ENCODE measurements around the gene ADAM8.
"Not testable (repeated sequence)": the region's sequence is repeated elsewhere in the genome, so short reads cannot be mapped to it uniquely, and the experiment has no call there.

Gene ADAM8

DNA sequence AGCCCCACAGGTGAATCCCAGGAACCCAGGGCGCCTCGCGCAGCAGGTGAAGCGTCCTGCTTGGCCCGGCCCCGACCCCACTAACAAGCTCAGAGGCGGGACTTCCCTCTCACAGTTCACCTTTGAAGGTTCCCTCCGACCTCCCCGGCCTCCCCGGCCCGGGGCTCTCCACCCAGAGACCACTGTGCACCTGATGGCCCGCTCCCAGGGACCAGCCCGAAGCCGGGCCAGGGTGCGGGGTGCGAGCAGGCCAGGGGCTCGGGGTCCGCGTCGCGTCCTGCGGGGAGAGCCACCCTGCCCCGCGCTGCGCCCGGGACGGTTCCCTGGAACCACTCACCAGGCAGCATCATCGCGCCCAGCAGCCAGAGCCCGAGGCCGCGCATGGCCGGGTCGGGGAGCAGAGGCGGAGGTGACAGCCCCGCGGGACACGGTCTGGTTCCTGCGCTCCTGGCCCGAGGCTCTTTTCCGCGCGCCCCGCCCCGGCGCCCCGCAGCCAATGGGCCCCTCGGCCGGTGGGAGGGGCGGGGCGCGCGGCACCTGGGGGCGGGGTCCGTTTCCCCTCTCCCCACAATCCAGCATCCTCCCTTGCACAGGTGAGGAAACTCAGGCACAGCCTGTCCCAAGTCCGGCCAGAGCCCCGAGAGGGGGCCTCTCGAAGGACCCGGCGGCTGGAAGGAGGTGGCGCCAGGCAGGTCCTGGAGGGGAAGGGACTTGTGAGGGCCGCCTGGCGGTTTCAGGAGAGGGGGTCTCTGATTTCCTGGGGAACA, at the start of gene ADAM8:
Gene ADAM8 (minus strand): TSS at position 434 of the 767 bp plus-strand sequence. CDS start 51 bp downstream, at position 383.
- peak; percentile 54 for DNase-seq

DNA sequence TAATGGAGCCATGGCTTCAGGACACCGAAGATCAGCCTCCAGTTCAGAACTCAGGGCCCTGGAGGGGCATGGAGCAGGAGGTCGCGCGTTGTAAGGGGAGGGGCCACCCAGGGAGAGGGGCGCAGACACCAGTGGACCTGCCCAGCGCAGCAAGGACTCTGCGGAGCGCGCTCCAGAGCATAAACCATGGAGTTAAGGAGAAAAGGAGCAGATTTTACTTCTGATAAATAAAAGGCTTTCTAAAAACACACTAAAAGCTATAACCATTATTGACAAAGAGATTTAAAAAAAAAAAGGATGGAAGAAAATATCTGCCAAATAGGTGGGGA, 49.5 kb upstream of the ADAM8 start:
- no peak for DNase-seq

DNA sequence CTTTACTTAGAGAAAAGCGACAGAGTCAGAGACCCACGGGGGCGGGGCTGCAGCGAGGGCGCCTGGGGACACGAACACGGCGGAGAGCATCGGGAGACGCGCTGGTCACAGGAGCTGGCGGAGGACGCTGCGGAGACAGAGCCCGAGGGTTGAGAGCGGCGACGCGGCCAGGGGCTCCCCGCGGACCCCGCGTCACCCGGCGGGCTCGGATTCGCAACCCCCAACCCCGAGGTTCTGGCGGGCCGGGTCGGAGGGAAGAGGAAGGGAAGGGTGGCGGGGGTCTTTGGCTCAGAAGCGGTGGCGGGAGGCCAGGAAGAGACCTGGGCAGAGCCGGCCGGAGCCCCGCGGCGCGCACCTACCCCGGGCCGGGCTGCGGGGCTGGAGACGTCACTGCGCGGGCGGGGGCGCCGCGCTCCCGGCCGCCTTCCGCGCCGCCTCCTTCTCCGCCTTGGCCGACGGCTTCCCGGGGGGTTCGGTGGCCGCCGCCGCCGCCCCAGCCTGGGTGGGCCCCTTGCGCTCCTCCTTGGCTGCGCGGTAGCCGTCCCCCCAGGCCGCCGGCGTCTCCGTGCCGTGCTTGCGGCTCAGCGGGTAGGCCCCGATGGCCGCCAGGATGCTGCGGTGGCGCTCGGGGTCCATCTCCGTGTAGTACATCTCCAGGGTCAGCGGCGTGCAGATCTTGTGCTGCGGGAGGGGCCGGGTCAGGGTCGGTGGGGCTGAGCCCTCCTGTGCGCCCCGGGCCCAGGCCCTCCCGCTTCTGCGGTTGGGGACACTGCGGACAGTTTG, 49.0 kb upstream of the ADAM8 start:
- DNase-seq, result peak; percentile 39

DNA sequence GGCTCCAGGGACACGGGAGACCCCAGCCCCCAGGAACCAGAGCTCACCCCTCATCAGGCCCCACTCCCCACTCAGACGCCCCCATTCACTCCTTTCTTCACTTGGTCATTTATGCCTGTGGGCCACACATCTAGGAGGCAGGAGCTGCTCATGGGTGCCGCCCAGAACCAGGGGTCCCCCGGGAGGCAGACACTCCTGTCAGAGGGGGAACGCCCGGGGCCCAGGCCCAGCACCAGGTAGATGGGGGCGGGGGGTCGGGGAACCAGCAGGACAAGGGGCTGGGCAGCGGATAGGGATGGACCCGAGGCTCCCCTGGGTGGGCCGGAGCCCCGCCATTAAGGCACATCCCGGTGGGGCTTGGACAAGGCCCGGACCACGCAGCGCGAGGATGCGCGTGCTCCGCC, 48.2 kb upstream of the ADAM8 start:
- DNase-seq, result peak; percentile 44

DNA sequence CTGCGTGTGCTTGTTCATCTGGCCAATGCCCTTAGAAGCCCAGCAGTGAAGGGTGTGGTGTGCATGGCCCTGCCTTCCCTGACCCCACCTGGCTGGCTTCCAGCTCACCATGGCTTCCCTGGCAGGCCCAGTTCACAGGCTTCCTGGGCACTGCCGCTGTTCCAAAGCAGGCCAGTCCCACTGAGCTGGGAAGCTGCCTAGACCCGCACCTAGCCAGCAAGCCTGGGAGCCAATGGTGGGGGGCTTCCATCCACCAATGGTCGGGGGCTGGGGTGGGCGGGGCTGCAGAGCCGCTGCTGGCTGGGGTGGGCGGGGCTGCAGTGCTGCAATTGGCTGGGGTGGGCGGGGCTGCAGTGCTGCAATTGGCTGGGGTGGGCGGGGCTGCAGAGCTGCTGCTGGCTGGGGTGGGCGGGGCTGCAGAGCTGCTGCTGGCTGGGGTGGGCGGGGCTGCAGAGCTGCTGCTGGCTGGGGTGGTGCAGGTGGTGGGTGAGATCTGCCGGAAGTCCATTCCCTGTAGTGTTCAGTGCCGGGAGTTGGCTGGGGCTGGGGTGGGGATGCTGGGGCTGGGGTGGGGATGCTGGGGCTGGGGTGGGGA, 47.6 kb upstream of the ADAM8 start:
- peak; percentile 85 for DNase-seq

DNA sequence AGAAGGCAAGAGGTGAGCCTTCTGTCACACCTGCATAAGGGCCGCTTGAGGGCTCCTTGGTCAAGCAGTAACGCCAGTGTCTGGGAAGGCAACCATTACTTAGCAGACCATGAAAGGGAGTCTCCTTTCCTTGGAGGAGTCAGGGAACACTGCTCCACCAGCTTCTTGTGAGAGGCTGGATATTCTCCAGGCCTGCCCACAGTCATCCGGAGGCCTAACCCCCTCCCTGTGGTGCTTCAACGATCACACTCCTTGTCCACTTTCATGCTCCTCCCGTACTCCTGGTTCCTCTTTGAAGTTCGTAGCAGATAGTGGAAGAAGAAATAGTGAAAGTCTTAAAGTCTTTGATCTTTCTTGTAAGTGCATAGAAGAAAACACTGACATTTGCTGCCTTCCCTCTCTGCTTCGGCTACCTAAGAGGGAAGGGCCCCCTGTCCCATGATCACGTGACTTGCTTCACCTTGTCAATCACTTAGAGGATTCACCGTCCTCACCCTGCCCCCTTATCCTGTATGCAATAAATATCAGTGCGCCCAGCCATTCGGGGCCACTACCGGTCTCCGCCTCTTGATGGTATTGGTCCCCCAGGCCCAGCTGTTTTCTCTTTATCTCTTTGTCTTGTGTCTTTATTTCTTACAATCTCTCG, 45.5 kb upstream of the ADAM8 start:
- DNase-seq, result not testable (repeated sequence)

DNA sequence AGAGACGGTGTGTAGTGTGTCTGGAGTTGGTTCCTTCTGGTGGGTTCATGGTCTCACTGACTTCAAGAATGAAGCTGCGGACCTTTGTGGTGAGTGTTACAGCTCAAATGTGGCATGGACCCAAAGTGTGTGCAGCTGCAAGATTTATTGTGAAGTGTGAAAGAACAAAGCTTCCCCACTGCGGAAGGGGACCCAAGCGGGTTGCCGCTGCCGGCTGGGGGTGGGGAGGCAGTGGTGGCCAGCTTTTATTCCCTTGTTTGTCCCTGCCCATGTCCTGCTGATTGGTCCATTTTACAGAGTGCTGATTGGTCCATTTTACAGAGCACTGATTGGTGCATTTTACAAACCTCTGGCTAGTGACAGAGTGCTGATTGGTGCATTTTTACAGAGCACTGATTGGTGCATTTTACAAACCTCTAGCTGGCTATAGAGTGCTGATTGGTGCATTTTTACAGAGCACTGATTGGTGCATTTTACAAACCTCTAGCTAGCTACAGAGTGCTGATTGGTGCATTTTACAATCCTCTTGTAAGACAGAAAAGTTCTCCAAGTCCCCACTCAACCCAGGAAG, 44.3 kb upstream of the ADAM8 start:
- not testable (repeated sequence) for DNase-seq

DNA sequence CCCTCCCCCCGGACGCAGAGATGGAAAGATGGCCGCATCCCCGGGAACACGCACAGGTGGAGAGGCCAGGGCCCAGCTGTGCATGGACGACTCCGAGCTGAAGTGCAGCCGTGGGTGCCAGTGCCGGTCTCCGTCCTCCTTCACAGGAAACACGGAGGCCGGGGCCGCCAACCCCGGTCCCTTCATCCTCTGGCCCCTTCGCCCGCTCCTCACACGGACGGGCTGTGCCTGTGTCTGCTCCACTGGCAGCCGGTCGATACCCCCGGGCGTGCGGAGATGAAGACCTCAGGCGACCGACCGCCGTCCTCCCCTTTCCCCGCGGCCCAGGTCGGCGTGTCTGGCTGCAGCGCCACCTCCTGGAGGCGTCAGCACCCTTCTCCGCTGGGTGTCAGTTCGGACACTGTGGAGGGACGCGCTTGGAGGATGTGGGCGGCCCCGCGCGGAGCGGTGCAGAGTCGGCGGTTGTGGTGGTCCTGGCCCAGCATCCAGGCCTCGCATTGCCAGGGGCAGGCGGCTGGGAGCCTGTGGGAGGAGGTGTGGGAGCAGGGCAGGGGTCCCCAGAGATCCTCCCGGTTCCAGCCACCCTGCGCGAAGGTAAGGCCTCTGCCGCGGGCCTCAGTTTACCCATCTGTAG, 41.9 kb upstream of the ADAM8 start:
- peak; percentile 72 for DNase-seq

DNA sequence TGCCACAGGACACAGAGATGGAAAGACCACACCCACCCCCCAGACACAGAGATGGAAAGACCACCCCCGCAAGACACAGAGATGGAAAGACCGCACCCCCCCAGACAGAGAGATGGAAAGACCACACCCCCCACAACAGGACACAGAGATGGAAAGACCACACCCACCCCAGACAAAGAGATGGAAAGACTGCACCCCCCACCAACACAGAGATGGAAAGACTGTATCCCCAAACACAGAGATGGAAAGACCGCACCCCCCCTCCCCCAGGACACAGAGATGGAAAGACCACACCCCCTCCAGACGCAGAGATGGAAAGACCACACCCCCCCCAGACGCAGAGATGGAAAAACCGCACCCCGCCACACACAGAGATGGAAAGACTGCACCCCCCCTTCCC, 40.1 kb upstream of the ADAM8 start:
- no peak for DNase-seq

DNA sequence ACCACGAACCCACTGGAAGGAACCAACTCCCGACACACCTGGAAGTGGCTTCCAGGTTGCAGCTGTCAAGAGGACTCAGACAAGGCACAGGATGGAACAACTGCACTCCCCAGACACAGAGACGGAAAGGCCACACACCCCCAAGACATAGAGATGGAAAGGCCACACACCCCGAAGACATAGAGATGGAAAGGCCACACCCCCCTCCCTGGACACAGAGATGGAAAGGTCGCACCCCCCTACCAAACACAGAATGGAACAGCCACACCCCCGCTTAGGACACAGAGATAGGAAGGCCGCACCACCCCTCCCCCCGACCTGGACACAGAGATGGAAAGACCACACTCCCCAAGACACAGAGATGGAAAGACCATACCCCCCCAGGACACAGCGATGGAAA, 39.6 kb upstream of the ADAM8 start:
- DNase-seq, result no peak

DNA sequence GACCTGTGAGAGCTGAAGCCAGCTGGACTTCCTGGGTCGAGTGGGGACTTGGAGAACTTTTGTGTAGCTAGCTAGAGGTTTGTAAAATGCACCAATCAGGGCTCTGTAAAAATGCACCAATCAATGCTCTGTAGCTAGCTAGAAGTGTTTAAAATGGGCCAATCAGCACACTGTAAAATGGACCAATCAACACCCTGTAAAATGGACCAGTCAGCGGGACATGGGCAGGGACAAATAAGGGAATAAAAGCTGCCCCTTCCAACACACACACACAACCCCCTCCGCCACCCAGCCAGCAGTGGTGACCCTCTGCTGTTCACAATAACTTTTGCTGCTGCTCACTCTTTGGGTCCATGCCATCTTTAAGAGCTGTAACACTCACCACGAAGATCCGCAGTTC, 39.2 kb upstream of the ADAM8 start:
- DNase-seq, result no peak

DNA sequence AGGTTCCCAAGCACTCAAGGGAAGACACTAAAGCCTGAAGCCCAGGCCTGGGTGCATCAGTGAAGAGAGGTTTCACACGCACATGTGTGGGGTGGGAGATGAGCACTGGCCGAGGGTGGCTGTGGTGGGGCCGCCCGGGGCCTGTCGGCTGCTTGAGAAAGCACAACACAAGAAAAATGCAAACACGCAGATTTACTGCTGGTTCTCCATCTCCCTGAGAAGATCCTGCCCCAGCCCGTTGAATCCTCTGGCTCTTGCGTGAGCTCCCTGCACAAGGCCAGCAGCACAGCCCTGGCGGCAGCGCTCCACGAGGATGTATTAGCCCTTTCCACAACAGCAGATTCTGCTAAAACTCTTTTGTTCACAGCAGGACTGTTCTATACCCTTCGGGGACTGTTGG, 38.2 kb upstream of the ADAM8 start:
- no peak for DNase-seq

DNA sequence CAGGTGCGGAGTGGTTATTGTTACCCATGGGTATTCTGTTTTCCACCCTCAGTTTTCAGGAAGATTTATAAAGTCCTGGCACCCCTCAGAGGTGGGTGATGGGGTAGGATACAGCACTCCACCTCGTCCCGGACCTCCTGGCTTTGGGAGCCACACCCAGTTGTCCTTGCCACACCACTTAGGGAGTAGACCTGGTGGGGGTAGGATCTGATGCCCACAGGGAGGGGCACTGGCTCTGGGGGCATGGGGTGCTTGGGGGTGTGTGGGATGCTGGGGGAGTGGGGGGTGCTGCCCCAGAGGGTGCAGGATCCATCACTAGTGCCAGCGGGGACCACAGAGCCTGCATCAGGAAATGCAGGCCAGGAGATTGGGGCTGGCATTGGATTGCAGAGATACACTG, 36.5 kb upstream of the ADAM8 start:
- no peak for DNase-seq

DNA sequence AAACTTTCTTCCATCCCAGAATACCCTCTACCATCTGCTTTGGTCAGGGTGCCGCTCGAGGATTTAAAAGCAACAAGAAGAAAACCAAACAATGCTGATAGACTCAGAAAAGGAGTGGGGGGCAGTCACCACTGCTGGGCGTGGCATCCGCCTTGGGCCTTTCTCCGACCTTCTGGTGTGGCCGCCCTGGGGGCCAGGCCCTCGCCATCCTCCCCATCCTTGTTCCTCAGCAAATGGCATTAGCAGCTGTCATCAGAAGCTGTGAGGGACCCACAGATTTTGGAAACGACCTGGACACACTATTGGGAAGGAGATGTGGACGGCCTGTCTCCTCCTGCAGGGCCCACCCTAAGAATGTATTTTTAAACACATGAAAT, 36.1 kb upstream of the ADAM8 start:
- DNase-seq, result no peak

DNA sequence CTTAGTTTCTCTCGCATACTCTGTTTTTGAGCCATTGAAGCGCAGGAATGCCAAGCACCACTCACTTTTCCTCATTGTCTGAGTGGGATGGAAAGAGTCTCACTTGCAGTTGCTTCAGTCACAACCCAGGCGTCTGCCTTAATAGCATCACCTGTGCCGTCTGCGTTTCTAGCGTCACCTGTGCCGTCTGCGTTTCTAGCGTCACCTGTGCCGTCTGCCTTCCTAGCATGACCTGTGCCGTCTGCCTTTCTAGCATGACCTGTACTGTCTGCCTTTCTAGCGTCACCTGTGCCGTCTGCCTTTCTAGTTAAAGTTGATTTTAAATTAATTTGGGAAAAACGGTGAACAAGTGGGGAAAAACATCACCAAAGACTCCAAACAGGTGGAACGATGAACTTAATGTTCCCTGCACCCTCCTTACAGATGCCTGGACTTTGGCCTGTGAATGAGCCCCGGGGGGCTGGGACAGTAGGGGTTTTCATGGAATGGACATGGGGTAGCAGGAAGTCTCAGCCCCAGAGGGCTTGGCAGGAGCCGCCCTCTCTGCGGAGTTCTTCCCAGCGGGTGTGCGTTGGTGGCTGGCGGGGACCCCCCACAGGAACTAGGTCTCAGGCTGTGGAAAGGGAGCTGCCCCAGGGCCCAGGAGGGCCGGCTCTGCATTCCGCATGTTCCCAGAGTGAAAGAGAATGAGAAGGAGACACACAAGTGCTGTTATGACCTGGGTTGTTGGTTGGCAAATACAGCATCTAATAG, 35.5 kb upstream of the ADAM8 start:
- no peak for DNase-seq

DNA sequence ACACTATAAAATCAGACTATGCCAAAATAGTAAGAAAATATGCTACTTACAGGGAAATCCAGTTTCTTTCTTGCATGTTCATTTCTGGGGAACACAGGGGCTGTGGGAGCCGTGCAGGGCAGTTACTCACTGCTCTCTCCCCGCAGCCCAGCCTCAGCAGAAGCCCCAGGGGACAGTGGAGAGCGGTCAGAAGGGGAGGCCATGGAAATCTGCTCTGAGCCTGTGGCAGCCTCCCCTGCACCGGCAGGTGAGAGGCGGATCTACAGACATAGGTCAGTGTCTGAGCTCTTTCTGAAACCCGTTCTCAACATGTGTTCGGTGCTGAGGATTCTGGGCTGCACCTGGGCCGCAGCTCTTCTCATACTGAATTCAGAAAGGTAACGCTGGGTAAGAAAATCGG, 34.9 kb upstream of the ADAM8 start:
- DNase-seq, result no peak

DNA sequence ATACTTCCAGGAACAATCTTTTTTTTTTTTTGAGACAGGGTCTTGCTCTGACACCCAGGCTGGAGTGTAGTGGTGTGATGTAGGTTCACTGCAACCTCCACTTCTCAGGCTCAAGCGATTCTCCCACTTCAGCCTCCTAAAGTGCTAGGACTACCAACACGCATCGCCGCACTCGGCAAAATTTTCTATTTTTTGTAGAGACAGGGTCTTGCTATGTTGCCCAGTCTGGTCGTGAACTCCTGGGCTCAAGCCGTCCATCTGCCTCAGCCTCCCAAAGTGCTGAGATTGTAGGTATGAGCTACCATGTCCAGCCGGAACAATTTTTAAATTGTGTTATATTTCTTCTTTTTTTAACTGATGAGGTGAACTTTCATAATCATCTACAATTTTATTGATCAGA, 34.1 kb upstream of the ADAM8 start:
- no peak for DNase-seq

DNA sequence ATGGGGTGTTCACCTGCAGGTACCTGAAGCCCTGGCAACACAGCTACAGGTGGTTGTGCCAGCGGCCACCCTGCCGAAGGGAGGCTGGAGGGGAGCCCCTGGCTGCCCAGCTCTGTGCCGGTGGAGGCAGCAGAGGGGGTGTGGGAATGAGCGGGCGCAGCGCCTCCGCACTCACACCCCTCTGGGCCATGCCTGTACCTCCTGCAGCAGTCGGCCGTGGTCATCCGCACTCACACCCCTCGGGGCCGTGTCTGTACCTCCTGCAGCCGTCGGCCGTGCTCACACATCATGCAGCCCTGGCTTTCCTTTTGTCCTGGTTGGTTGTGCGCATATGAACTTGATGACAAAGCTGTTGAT, 33.7 kb upstream of the ADAM8 start:
- DNase-seq, result no peak

DNA sequence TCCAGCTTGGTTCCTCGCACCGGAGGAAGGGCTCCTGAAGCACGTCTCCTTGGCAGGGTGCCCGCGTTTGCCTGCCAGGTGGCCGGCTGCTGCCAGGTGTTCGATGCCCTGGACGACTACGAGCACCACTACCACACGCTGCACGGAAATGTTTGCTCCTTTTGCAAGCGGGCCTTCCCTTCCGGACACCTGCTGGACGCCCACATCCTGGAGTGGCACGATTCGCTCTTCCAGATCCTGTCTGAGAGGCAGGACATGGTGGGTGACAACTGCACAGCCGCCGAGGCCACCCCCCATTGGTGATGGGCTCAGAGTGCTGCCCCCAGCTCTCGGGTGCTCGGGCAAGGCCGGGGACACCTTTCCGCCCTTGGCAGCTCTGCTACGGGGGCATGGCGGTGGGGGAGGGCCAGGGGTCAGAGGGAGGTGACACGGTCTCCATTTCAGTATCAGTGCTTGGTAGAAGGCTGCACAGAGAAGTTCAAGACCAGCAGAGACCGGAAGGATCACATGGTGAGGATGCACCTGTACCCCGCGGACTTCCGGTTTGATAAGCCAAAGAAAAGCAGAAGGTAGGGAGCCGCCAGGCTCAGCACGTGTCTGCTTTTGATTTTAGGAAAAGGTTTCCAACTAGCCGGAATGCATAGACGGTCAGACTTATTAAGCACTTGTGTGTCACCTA, 33.2 kb upstream of the ADAM8 start:
- DNase-seq, result peak; percentile 77

DNA sequence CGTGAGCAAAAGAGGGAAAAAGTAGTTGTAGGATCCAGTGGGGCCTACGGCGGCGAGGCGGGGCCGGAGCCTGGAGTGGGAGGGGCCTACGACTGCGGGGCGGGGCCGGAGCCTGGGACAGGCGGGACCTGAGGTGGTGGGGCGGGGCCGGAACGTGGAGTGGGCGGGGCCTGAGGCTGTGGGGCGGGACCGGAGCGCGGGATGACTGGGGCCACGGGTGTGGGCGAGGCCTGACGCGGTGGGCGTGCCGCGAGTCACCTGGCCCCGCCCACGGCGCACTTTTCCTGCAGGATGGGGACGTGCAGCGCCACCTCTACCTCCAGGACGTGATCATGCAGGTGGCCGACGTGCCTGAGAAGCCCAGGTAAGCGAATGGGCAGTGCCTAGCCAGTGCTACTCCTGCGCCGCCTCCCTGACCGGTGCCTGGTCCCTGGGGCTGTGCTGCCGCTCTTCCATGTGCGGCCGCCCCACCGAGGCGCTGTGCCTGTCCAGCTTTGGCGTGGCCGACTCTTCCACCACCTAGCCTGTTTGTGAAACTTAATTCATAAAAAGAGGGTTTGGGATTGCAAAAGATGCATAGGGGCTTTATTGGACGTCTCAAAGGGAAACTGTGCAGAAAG, 32.5 kb upstream of the ADAM8 start:
- peak; percentile 88 for DNase-seq

All from NCI-H69 (cell line).